GM19395 (cell line): ENCODE data around the gene HJURP.

Experiments
- ATAC-seq: cut with Tn5 transposase; IDR thresholded peaks from one replicate; pipeline ENCODE4 v1.9.1; 2021; ENCODE audit warnings: mild to moderate bottlenecking, moderate library complexity; ENCODE audit not compliant: unreplicated experiment

HJURP gene

GRCh38 chr2:233794128-233794658, 60.1 kb downstream of the HJURP start:
- no peak for ATAC-seq

- no peak for ATAC-seq
These were observed 60.7 kb downstream of the HJURP start for GRCh38 chr2:233793465-233794127.

GRCh38 chr2:233792720-233793119, 61.6 kb downstream of the HJURP start:
- no peak for ATAC-seq

GRCh38 chr2:233791883-233792329, 62.4 kb downstream of the HJURP start:
- ATAC-seq, result no peak

GRCh38 chr2:233791151-233791882, 63.0 kb downstream of the HJURP start:
- ATAC-seq, result no peak

- ATAC-seq, result no peak
These were observed 64.8 kb downstream of the HJURP start for GRCh38 chr2:233789554-233789953.
